MCF 10A (cell line): ENCODE data around the gene HS6ST1. TPM values are rescaled to one million over a fixed set of nuclear protein-coding genes. Genes with fewer than 3 reads are reported as not detected.

Source experiments
- BruUV-seq: library from RNA; stranded (reverse); fragments of 400-500 nt; replicated peaks from 2 replicates; lab custom pipeline; 2021; lab: Mats Ljungman, UMichigan
- CTCF ChIA-PET: fragments of 300-600 bp; sonication (Branson Sonifier 250); formaldehyde crosslinking; extraction: SDS; loops from one replicate; lab custom pipeline; 2021; ENCODE audit warnings: antibody characterized with exemption, inconsistent platforms; lab: Yijun Ruan, JAX
- POLR2A ChIA-PET: fragments of 300-600, 350-650 bp; sonication (Branson Sonifier 250); formaldehyde crosslinking; extraction: SDS; loops from one replicate; lab custom pipeline; 2020; ENCODE audit warnings: antibody characterized with exemption, inconsistent platforms; lab: Yijun Ruan, JAX
- DNase-seq: peaks from one replicate; pipeline ENCODE4 v3.0.0-alpha.2; 2018; ENCODE audit not compliant: unreplicated experiment
- H3K27ac Mint-ChIP-seq: one replicate; pipeline ENCODE4 v1.8.0; 2022; ENCODE audit warnings: mild to moderate bottlenecking, low read depth, mixed read lengths; ENCODE audit not compliant: unreplicated experiment
- H3K27me3 Mint-ChIP-seq: one replicate; pipeline ENCODE4 v1.8.0; 2022; ENCODE audit warnings: mixed read lengths; ENCODE audit not compliant: insufficient read depth, unreplicated experiment
- H3K36me3 Mint-ChIP-seq: one replicate; pipeline ENCODE4 v1.8.0; 2022; ENCODE audit warnings: mild to moderate bottlenecking, moderate library complexity, mixed read lengths; ENCODE audit not compliant: insufficient read depth, unreplicated experiment
- H3K4me1 Mint-ChIP-seq: one replicate; pipeline ENCODE4 v1.8.0; 2022; ENCODE audit warnings: mixed read lengths; ENCODE audit not compliant: insufficient read depth, unreplicated experiment
- H3K4me3 Mint-ChIP-seq: one replicate; pipeline ENCODE4 v1.8.0; 2022; ENCODE audit warnings: mild to moderate bottlenecking, moderate library complexity, mixed read lengths; ENCODE audit not compliant: unreplicated experiment
- H3K9me3 Mint-ChIP-seq: one replicate; pipeline ENCODE4 v1.8.0; 2022; ENCODE audit warnings: mixed read lengths; ENCODE audit not compliant: unreplicated experiment
- intact Hi-C: fragments of 100-400 bp; cut with micrococcal nuclease; formaldehyde crosslinking; loops from 2 replicates; pipeline ENCODE4 v1.14.1; 2022
- total RNA-seq: library from RNA; stranded (reverse); gene quantifications from 2 replicates; pipeline ENCODE4 v1.2.3, GENCODE V29; 2022
- TF ChIP-seq, protein P1 (sequence below): fragments of 200-600 bp; IDR thresholded peaks from one replicate; pipeline ENCODE4 v1.8.0; 2022; ENCODE audit warnings: antibody characterized with exemption, mild to moderate bottlenecking; ENCODE audit not compliant: unreplicated experiment

The HS6ST1 gene
- total RNA-seq, 1 experiment from 2014 or later = 9.6 TPM

DNA sequence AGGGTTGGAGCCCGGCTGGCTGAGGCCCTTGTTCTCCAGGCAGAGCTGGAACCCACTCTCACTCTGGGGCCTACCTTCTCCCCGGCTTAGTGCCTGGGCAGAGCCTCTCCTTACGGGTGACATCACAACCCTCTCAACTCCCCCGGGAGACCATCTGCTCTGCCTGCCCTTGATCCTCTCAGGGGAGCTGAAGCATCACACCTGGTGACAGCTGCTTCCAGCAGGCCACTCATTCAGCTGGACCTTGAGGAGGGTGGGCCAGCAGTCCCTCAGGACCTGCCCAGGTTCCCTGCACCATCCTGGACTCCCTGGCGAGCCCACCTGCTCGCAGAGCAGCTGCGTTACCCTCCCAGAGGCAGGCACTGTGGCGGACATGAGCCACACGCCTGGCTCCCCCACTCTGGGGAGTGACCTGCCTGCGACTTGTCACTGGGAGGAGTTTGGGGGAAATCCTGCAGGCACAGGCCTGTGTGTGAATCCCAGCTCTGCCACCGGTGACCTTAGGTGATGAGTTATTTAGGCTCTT, 13.1 kb downstream of the HS6ST1 start:
- DNase-seq = no peak
- H3K4me1 Mint-ChIP-seq = peaks cover 51% of the 10 kb centered on the region
- H3K27ac Mint-ChIP-seq = peak overlapping the region; percentile 95
- no TSS peak for BruUV-seq
- CTCF ChIA-PET = interaction anchor here (0.6 to 1.8 kb wide), 13 partner anchors 10 to 697 kb away, joined by 3 to 8 read pairs (median 4); no protein-coding TSS in a partner anchor
- TF ChIP-seq, protein P1, sequence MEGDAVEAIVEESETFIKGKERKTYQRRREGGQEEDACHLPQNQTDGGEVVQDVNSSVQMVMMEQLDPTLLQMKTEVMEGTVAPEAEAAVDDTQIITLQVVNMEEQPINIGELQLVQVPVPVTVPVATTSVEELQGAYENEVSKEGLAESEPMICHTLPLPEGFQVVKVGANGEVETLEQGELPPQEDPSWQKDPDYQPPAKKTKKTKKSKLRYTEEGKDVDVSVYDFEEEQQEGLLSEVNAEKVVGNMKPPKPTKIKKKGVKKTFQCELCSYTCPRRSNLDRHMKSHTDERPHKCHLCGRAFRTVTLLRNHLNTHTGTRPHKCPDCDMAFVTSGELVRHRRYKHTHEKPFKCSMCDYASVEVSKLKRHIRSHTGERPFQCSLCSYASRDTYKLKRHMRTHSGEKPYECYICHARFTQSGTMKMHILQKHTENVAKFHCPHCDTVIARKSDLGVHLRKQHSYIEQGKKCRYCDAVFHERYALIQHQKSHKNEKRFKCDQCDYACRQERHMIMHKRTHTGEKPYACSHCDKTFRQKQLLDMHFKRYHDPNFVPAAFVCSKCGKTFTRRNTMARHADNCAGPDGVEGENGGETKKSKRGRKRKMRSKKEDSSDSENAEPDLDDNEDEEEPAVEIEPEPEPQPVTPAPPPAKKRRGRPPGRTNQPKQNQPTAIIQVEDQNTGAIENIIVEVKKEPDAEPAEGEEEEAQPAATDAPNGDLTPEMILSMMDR = no peak
- intact Hi-C loops = loop anchor here (1.0 to 10.0 kb wide), 3 partner anchors 45 to 241 kb away; no protein-coding TSS in a partner anchor
- POLR2A ChIA-PET = interaction anchor here (0.7 to 2.5 kb wide), 8 partner anchors 11 to 422 kb away, joined by 3 to 9 read pairs (median 4); no protein-coding TSS in a partner anchor
- H3K36me3 Mint-ChIP-seq = no peaks in the 10 kb centered on the region
- peak overlapping the region; percentile 60 for H3K4me3 Mint-ChIP-seq
- no peaks in the 10 kb centered on the region for H3K9me3 Mint-ChIP-seq
- H3K27me3 Mint-ChIP-seq = no peaks in the 10 kb centered on the region

DNA sequence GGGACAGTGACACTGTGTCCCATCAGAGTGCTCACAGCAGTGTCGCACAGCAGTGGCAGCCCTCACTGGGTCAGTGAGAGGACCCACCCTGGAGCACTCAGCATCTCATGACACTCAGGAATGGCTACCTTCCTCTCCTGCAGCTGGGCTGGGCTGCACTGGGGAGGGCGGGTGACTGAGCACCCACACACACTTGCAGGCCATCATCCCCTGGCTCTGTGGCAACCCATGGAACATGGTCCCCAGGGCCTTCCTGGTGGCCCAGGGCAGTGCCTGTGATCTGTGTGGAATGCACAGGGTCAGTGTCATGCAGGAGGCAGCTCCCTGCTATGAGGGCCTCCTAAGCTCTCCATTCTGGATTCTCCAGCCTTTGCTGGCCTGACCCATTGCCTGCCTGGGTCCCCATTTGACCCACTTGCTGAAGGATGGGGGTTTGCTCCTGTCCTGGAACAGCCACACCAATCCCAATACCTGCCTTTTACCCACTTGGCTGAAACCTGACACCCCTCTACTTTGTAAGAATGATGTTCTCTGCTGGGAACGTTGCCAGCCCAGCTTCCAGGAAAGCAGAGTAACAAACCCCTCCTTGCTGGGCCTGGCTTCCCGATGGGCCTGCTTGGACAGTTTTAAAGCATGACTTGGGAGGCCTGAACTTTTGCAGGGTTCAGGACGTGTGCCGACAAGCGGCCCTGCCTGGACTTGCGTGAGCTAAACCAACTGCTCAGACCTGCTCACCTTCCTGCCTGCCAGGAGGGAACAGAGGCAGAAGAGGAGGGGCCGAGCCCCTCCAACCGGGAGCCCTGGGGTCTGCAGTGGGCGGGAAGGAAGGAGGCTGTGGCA, 13.7 kb downstream of the HS6ST1 start:
- no peaks in the 10 kb centered on the region for H3K27me3 Mint-ChIP-seq

DNA sequence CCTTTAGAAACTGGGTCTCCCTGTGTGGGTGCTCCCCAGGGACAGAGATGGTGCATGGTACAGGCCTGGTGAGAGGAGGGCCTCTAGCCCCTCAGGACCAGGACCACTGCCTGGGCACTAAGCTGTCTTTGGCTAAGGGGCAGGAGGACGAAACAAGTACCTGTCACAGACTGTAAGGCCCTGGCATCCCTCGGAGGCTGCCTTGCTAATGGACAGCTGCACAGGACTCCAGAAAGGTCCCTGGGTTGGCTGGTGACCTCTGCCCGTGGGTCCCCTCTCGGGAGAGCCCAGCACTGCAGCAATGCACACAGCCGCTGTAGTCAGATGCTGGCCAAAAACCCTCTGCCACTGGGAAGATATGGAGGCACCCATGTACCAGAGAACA, 14.3 kb downstream of the HS6ST1 start:
- intact Hi-C loops = loop anchor here (2.0 to 10.0 kb wide), 2 partner anchors 44 to 240 kb away; no protein-coding TSS in a partner anchor
- TF ChIP-seq, protein P1 = no peak
- ChIA-PET POLR2A (interaction anchor here (0.7 to 1.1 kb wide), 3 partner anchors 44 to 974 kb away, joined by 3 to 4 read pairs (median 3); no protein-coding TSS in a partner anchor), CTCF (interaction anchor here (0.6 to 1.5 kb wide), 3 partner anchors 119 to 280 kb away, joined by 4 read pairs; no protein-coding TSS in a partner anchor)
- BruUV-seq = no TSS peak
- H3K27ac Mint-ChIP-seq = peak overlapping the region; percentile 23
- no peaks in the 10 kb centered on the region for H3K27me3 Mint-ChIP-seq
- peaks cover 51% of the 10 kb centered on the region for H3K4me1 Mint-ChIP-seq
- no peaks in the 10 kb centered on the region for H3K9me3 Mint-ChIP-seq
- no peak overlapping the region for H3K4me3 Mint-ChIP-seq
- DNase-seq = no peak
- no peaks in the 10 kb centered on the region for H3K36me3 Mint-ChIP-seq

More for the DNA sequence above, 13.7 kb downstream of the HS6ST1 start:
- Mint-ChIP-seq H3K4me3 (peak overlapping the region; percentile 60), H3K27ac (peak overlapping the region; percentile 95), H3K4me1 (peaks cover 51% of the 10 kb centered on the region), H3K36me3 (no peaks in the 10 kb centered on the region), H3K9me3 (no peaks in the 10 kb centered on the region)
- ChIA-PET CTCF (interaction anchor here (0.6 to 1.8 kb wide), 13 partner anchors 11 to 697 kb away, joined by 3 to 8 read pairs (median 4); no protein-coding TSS in a partner anchor), POLR2A (interaction anchor here (0.7 to 2.5 kb wide), 8 partner anchors 12 to 860 kb away, joined by 3 to 9 read pairs (median 4); no protein-coding TSS in a partner anchor)
- no TSS peak for BruUV-seq
- TF ChIP-seq, protein P1 = no peak
- peak; percentile 100 for DNase-seq
- intact Hi-C loops = loop anchor here (1.0 to 10.0 kb wide), 3 partner anchors 44 to 240 kb away; no protein-coding TSS in a partner anchor
